WTC11 (cell line): Measurements from ENCODE around the gene TAS2R13. TPM values are rescaled to one million over a fixed set of nuclear protein-coding genes. Genes with fewer than 3 reads are reported as not detected.

Experiments
- ATAC-seq: fragments of 200-7000 bp; cut with Tn5 transposase; 2 replicates; pipeline ENCODE4 v1.10.0; 2021; ENCODE audit warnings: mild to moderate bottlenecking, moderate library complexity
- CTCF ChIA-PET: fragments of 300-600 bp; sonication (Branson Sonifier 250); formaldehyde crosslinking; loops from one replicate; lab custom pipeline; 2021; ENCODE audit warnings: antibody characterized with exemption; lab: Charles Lee
- POLR2A ChIA-PET: fragments of 350-600 bp; sonication (Branson Sonifier 250); formaldehyde crosslinking; loops from one replicate; lab custom pipeline; 2021; ENCODE audit warnings: antibody characterized with exemption; lab: Charles Lee
- DNase-seq: peaks from one replicate; pipeline ENCODE4 v3.0.0; 2021; ENCODE audit warnings: low spot score
- H3K27ac Mint-ChIP-seq: 2 replicates; pipeline ENCODE4 v1.8.0; 2021; ENCODE audit warnings: mixed read lengths
- H3K27me3 Mint-ChIP-seq: 2 replicates; pipeline ENCODE4 v1.8.0; 2021; ENCODE audit warnings: low read depth, mild to moderate bottlenecking, moderate library complexity, mixed read lengths
- H3K36me3 Mint-ChIP-seq: 2 replicates; pipeline ENCODE4 v1.8.0; 2021; ENCODE audit warnings: mixed read lengths
- H3K4me1 Mint-ChIP-seq: 2 replicates; pipeline ENCODE4 v1.8.0; 2022; ENCODE audit warnings: mixed read lengths
- H3K4me3 Mint-ChIP-seq: 2 replicates; pipeline ENCODE4 v1.8.0; 2021; ENCODE audit warnings: mild to moderate bottlenecking, moderate library complexity, mixed read lengths
- H3K9me3 Mint-ChIP-seq: 2 replicates; pipeline ENCODE4 v1.8.0; 2021; ENCODE audit warnings: mixed read lengths
- CBFB ChIP-seq: sonication (generic); formaldehyde crosslinking; IDR thresholded peaks from 2 replicates; pipeline ENCODE4 v1.8.1; 2022; ENCODE audit warnings: mild to moderate bottlenecking, low read depth, missing genetic modification reagents
- CREB1 ChIP-seq: sonication (generic); formaldehyde crosslinking; IDR thresholded peaks from 2 replicates; pipeline ENCODE4 v1.8.0; 2023; ENCODE audit warnings: mild to moderate bottlenecking, missing genetic modification reagents
- GRHL2 ChIP-seq: fragments of 250-450 bp; sonication (Bioruptor Pico); IDR thresholded peaks from 2 replicates; pipeline ENCODE4 v1.8.0; 2022; ENCODE audit warnings: mild to moderate bottlenecking, moderate library complexity; ENCODE audit not compliant: insufficient replicate concordance, severe bottlenecking
- TP53 ChIP-seq: sonication (generic); formaldehyde crosslinking; IDR thresholded peaks from 2 replicates; pipeline ENCODE4 v1.8.1; 2023; ENCODE audit warnings: mild to moderate bottlenecking, missing genetic modification reagents
- ZNF232 ChIP-seq: sonication (generic); formaldehyde crosslinking; IDR thresholded peaks from 2 replicates; pipeline ENCODE4 v1.8.0; 2022; ENCODE audit warnings: mild to moderate bottlenecking, missing genetic modification reagents
- total RNA-seq: library from RNA; stranded (reverse); gene quantifications from 3 replicates; pipeline ENCODE4 v1.2.3, GENCODE V29; 2021
- TF ChIP-seq, protein P1 (sequence below): sonication (generic); formaldehyde crosslinking; IDR thresholded peaks from 2 replicates; pipeline ENCODE4 v1.8.0; 2023; ENCODE audit warnings: missing genetic modification reagents, mild to moderate bottlenecking, borderline replicate concordance
- TF ChIP-seq, protein P2 (sequence below): sonication (generic); formaldehyde crosslinking; IDR thresholded peaks from 2 replicates; pipeline ENCODE4 v1.8.0; 2022; ENCODE audit warnings: missing genetic modification reagents
- TF ChIP-seq, protein P3 (sequence below): sonication (generic); formaldehyde crosslinking; IDR thresholded peaks from 2 replicates; pipeline ENCODE4 v1.8.1; 2022; ENCODE audit warnings: mild to moderate bottlenecking, missing genetic modification reagents, moderate library complexity, borderline replicate concordance
- TF ChIP-seq, protein P4 (sequence below): sonication (generic); formaldehyde crosslinking; IDR thresholded peaks from 2 replicates; pipeline ENCODE4 v1.8.0; 2023; ENCODE audit warnings: mild to moderate bottlenecking, missing genetic modification reagents
- TF ChIP-seq, protein P5 (sequence below): fragments of 250-450 bp; sonication (Bioruptor Pico); IDR thresholded peaks from 2 replicates; pipeline ENCODE4 v1.9.0; 2021; ENCODE audit warnings: moderate library complexity, mild to moderate bottlenecking, inconsistent platforms, borderline replicate concordance
- TF ChIP-seq, protein P6 (sequence below): sonication (generic); formaldehyde crosslinking; IDR thresholded peaks from 2 replicates; pipeline ENCODE4 v1.8.1; 2022; ENCODE audit warnings: mild to moderate bottlenecking, moderate library complexity, missing genetic modification reagents
- TF ChIP-seq, protein P7 (sequence below): sonication (generic); formaldehyde crosslinking; IDR thresholded peaks from 2 replicates; pipeline ENCODE4 v1.8.1; 2023; ENCODE audit warnings: mild to moderate bottlenecking, moderate library complexity, missing genetic modification reagents
- TF ChIP-seq, protein P8 (sequence below): fragments of 250-450 bp; sonication (Bioruptor Pico); IDR thresholded peaks from 2 replicates; pipeline ENCODE4 v1.9.0; 2021; ENCODE audit warnings: mild to moderate bottlenecking
- TF ChIP-seq, protein P9 (sequence below): sonication (generic); formaldehyde crosslinking; IDR thresholded peaks from 2 replicates; pipeline ENCODE4 v1.8.1; 2022; ENCODE audit warnings: missing genetic modification reagents, borderline replicate concordance

Gene TAS2R13
- total RNA-seq, 1 experiment from 2014 or later: 0.37 TPM

DNA sequence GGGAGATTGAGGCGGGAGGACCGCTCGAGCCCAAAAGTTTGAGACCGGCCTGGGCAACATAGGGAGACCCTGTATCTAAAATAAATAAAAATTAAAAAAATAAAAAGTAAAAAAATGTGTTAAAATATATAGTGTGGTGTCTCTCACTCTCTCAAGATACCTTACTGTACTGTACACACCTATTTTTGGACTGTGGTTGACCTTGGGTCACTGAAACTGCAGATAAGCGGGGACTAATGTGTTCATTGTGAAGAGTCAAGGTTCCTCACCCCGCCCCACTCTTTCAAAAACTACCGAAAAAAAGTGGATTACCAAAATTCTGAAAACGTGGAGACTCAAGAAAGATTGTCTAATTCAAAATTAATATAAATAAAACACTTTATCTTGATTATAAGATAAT, 1.0 kb upstream of the TAS2R13 start (continued):
- TF ChIP-seq ZNF232 (no peak), CREB1 (no peak), GRHL2 (no peak), TP53 (no peak)
- TF ChIP-seq, protein P1, sequence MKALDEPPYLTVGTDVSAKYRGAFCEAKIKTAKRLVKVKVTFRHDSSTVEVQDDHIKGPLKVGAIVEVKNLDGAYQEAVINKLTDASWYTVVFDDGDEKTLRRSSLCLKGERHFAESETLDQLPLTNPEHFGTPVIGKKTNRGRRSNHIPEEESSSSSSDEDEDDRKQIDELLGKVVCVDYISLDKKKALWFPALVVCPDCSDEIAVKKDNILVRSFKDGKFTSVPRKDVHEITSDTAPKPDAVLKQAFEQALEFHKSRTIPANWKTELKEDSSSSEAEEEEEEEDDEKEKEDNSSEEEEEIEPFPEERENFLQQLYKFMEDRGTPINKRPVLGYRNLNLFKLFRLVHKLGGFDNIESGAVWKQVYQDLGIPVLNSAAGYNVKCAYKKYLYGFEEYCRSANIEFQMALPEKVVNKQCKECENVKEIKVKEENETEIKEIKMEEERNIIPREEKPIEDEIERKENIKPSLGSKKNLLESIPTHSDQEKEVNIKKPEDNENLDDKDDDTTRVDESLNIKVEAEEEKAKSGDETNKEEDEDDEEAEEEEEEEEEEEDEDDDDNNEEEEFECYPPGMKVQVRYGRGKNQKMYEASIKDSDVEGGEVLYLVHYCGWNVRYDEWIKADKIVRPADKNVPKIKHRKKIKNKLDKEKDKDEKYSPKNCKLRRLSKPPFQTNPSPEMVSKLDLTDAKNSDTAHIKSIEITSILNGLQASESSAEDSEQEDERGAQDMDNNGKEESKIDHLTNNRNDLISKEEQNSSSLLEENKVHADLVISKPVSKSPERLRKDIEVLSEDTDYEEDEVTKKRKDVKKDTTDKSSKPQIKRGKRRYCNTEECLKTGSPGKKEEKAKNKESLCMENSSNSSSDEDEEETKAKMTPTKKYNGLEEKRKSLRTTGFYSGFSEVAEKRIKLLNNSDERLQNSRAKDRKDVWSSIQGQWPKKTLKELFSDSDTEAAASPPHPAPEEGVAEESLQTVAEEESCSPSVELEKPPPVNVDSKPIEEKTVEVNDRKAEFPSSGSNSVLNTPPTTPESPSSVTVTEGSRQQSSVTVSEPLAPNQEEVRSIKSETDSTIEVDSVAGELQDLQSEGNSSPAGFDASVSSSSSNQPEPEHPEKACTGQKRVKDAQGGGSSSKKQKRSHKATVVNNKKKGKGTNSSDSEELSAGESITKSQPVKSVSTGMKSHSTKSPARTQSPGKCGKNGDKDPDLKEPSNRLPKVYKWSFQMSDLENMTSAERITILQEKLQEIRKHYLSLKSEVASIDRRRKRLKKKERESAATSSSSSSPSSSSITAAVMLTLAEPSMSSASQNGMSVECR: no peak
- TF ChIP-seq, protein P2, sequence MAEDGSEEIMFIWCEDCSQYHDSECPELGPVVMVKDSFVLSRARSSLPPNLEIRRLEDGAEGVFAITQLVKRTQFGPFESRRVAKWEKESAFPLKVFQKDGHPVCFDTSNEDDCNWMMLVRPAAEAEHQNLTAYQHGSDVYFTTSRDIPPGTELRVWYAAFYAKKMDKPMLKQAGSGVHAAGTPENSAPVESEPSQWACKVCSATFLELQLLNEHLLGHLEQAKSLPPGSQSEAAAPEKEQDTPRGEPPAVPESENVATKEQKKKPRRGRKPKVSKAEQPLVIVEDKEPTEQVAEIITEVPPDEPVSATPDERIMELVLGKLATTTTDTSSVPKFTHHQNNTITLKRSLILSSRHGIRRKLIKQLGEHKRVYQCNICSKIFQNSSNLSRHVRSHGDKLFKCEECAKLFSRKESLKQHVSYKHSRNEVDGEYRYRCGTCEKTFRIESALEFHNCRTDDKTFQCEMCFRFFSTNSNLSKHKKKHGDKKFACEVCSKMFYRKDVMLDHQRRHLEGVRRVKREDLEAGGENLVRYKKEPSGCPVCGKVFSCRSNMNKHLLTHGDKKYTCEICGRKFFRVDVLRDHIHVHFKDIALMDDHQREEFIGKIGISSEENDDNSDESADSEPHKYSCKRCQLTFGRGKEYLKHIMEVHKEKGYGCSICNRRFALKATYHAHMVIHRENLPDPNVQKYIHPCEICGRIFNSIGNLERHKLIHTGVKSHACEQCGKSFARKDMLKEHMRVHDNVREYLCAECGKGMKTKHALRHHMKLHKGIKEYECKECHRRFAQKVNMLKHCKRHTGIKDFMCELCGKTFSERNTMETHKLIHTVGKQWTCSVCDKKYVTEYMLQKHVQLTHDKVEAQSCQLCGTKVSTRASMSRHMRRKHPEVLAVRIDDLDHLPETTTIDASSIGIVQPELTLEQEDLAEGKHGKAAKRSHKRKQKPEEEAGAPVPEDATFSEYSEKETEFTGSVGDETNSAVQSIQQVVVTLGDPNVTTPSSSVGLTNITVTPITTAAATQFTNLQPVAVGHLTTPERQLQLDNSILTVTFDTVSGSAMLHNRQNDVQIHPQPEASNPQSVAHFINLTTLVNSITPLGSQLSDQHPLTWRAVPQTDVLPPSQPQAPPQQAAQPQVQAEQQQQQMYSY (CRISPR knock-in tag): no peak
- TF ChIP-seq, protein P3, sequence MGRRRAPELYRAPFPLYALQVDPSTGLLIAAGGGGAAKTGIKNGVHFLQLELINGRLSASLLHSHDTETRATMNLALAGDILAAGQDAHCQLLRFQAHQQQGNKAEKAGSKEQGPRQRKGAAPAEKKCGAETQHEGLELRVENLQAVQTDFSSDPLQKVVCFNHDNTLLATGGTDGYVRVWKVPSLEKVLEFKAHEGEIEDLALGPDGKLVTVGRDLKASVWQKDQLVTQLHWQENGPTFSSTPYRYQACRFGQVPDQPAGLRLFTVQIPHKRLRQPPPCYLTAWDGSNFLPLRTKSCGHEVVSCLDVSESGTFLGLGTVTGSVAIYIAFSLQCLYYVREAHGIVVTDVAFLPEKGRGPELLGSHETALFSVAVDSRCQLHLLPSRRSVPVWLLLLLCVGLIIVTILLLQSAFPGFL: no peak
- TF ChIP-seq, protein P4, sequence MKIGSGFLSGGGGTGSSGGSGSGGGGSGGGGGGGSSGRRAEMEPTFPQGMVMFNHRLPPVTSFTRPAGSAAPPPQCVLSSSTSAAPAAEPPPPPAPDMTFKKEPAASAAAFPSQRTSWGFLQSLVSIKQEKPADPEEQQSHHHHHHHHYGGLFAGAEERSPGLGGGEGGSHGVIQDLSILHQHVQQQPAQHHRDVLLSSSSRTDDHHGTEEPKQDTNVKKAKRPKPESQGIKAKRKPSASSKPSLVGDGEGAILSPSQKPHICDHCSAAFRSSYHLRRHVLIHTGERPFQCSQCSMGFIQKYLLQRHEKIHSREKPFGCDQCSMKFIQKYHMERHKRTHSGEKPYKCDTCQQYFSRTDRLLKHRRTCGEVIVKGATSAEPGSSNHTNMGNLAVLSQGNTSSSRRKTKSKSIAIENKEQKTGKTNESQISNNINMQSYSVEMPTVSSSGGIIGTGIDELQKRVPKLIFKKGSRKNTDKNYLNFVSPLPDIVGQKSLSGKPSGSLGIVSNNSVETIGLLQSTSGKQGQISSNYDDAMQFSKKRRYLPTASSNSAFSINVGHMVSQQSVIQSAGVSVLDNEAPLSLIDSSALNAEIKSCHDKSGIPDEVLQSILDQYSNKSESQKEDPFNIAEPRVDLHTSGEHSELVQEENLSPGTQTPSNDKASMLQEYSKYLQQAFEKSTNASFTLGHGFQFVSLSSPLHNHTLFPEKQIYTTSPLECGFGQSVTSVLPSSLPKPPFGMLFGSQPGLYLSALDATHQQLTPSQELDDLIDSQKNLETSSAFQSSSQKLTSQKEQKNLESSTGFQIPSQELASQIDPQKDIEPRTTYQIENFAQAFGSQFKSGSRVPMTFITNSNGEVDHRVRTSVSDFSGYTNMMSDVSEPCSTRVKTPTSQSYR (CRISPR knock-in tag): no peak
- TF ChIP-seq, protein P5, sequence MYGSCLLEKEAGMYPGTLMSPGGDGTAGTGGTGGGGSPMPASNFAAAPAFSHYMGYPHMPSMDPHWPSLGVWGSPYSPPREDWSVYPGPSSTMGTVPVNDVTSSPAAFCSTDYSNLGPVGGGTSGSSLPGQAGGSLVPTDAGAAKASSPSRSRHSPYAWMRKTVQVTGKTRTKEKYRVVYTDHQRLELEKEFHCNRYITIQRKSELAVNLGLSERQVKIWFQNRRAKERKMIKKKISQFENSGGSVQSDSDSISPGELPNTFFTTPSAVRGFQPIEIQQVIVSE (CRISPR knock-in tag): no peak
- TF ChIP-seq, protein P6, sequence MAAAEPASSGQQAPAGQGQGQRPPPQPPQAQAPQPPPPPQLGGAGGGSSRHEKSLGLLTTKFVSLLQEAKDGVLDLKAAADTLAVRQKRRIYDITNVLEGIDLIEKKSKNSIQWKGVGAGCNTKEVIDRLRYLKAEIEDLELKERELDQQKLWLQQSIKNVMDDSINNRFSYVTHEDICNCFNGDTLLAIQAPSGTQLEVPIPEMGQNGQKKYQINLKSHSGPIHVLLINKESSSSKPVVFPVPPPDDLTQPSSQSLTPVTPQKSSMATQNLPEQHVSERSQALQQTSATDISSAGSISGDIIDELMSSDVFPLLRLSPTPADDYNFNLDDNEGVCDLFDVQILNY (CRISPR knock-in tag): no peak
- TF ChIP-seq, all 79 proteins: peak for 0

DNA sequence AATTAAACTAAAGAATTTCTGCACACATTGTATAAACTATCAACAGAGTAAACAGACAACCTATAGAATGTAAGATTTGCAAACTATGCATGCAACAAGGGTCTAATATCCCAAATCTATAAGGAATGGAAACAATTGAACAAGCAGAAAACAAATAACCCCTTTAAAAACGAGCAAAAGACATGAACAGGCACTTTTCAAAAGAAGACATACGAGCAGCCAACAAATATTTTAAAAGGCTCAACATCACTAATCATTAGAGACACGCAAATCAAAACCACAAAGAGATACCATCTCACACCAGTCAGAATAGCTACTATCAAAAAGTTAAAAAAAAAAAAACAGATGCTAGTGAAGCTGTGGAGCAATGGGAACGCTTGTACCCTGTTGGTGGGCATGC, 4.7 kb downstream of the TAS2R13 start:
- Mint-ChIP-seq H3K4me3 (no peak overlapping the region), H3K9me3 (peaks cover 31% of the 10 kb centered on the region), H3K36me3 (peaks cover 21% of the 10 kb centered on the region), H3K4me1 (no peaks in the 10 kb centered on the region), H3K27ac (no peak overlapping the region), H3K27me3 (no peaks in the 10 kb centered on the region)
- DNase-seq (no peak), ATAC-seq (no peak)
- TF ChIP-seq, protein P7, sequence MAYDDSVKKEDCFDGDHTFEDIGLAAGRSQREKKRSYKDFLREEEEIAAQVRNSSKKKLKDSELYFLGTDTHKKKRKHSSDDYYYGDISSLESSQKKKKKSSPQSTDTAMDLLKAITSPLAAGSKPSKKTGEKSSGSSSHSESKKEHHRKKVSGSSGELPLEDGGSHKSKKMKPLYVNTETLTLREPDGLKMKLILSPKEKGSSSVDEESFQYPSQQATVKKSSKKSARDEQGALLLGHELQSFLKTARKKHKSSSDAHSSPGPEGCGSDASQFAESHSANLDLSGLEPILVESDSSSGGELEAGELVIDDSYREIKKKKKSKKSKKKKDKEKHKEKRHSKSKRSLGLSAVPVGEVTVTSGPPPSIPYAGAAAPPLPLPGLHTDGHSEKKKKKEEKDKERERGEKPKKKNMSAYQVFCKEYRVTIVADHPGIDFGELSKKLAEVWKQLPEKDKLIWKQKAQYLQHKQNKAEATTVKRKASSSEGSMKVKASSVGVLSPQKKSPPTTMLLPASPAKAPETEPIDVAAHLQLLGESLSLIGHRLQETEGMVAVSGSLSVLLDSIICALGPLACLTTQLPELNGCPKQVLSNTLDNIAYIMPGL (CRISPR knock-in tag): no peak
- TF ChIP-seq, protein P8, sequence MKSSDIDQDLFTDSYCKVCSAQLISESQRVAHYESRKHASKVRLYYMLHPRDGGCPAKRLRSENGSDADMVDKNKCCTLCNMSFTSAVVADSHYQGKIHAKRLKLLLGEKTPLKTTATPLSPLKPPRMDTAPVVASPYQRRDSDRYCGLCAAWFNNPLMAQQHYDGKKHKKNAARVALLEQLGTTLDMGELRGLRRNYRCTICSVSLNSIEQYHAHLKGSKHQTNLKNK (CRISPR knock-in tag): no peak
- TF ChIP-seq, protein P9, sequence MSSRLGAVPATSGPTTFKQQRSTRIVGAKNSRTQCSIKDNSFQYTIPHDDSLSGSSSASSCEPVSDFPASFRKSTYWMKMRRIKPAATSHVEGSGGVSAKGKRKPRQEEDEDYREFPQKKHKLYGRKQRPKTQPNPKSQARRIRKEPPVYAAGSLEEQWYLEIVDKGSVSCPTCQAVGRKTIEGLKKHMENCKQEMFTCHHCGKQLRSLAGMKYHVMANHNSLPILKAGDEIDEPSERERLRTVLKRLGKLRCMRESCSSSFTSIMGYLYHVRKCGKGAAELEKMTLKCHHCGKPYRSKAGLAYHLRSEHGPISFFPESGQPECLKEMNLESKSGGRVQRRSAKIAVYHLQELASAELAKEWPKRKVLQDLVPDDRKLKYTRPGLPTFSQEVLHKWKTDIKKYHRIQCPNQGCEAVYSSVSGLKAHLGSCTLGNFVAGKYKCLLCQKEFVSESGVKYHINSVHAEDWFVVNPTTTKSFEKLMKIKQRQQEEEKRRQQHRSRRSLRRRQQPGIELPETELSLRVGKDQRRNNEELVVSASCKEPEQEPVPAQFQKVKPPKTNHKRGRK (CRISPR knock-in tag): no peak
- no peak for TF ChIP-seq CBFB (CRISPR knock-in tag)
- TF ChIP-seq, protein P4 (CRISPR knock-in tag): no peak
- CTCF ChIA-PET: no interaction called here
- POLR2A ChIA-PET: no interaction called here
